A673 (cell line): Measurements from ENCODE around the gene MITF. TPM values are rescaled to one million over a fixed set of nuclear protein-coding genes. Genes with fewer than 3 reads are reported as not detected.

Experiments
- BruUV-seq: library from RNA; stranded (reverse); fragments of 400-500 nt; replicated peaks from 2 replicates; lab custom pipeline; 2021; lab: Mats Ljungman, UMichigan
- CTCF ChIA-PET: fragments of 300-600 bp; sonication (Branson Sonifier 250); formaldehyde crosslinking; loops from one replicate; lab custom pipeline; 2022; ENCODE audit warnings: antibody characterized with exemption; lab: Charles Lee
- POLR2A ChIA-PET: fragments of 300-600 bp; sonication (Branson Sonifier 250); formaldehyde crosslinking; loops from one replicate; lab custom pipeline; 2022; ENCODE audit warnings: antibody characterized with exemption; ENCODE audit not compliant: low non-redundant PET; lab: Charles Lee
- DNase-seq: peaks from one replicate; pipeline ENCODE4 v3.0.0-alpha.2; 2015; ENCODE audit warnings: low spot score
- H3K27ac ChIP-seq: fragments of 200-600 bp; sonication (generic); 2 replicates; pipeline ENCODE4 v1.5.1; 2016; ENCODE audit warnings: mixed run types, low read depth, mild to moderate bottlenecking, mixed read lengths, antibody characterized with exemption, low read length; ENCODE audit not compliant: poor library complexity, severe bottlenecking
- H3K27me3 ChIP-seq: fragments of 200-600 bp; sonication (generic); replicated peaks from 2 replicates; pipeline ENCODE4 v1.6.1; 2017; ENCODE audit warnings: mixed run types, low read depth, mild to moderate bottlenecking, mixed read lengths, antibody characterized with exemption, low read length; ENCODE audit not compliant: insufficient read depth, poor library complexity
- H3K36me3 ChIP-seq: fragments of 200-600 bp; sonication (generic); 2 replicates; pipeline ENCODE4 v1.6.1; 2016; ENCODE audit warnings: mixed run types, mild to moderate bottlenecking, mixed read lengths, antibody characterized with exemption, low read length; ENCODE audit not compliant: insufficient read depth, poor library complexity, severe bottlenecking
- H3K4me1 ChIP-seq: fragments of 200-600 bp; sonication (generic); 2 replicates; pipeline ENCODE4 v1.6.1; 2017; ENCODE audit warnings: mixed run types, mild to moderate bottlenecking, mixed read lengths, antibody characterized with exemption, low read length; ENCODE audit not compliant: insufficient read depth, poor library complexity, severe bottlenecking
- H3K4me3 ChIP-seq: fragments of 200-600 bp; sonication (generic); 2 replicates; pipeline ENCODE4 v1.5.1; 2016; ENCODE audit warnings: low read depth, mixed run types, mild to moderate bottlenecking, mixed read lengths, low read length; ENCODE audit not compliant: poor library complexity, severe bottlenecking
- H3K9me3 ChIP-seq: fragments of 200-600 bp; sonication (generic); 2 replicates; pipeline ENCODE4 v1.6.1; 2016; ENCODE audit warnings: mixed run types, low read depth, mild to moderate bottlenecking, mixed read lengths, antibody characterized with exemption, low read length; ENCODE audit not compliant: poor library complexity, severe bottlenecking
- EZH2 ChIP-seq: fragments of 200-600 bp; sonication (generic); IDR thresholded peaks from 2 replicates; pipeline ENCODE4 v1.6.1; 2017; ENCODE audit warnings: borderline replicate concordance, low read depth, mild to moderate bottlenecking, mixed read lengths, antibody characterized with exemption, low read length; ENCODE audit not compliant: poor library complexity, severe bottlenecking
- intact Hi-C: fragments of 100-400 bp; cut with micrococcal nuclease; formaldehyde crosslinking; loops from one replicate; pipeline ENCODE4 v1.10.0; 2022; ENCODE audit not compliant: unreplicated experiment
- total RNA-seq: library from RNA; stranded (reverse); gene quantifications from 2 replicates; pipeline ENCODE4 v1.2.3, GENCODE V29; 2021
- TF ChIP-seq, protein P1 (sequence below): fragments of 300-800, 200-600 bp; sonication (generic); conservative IDR thresholded peaks from 2 replicates; pipeline ENCODE4 v1.5.1; 2017; ENCODE audit warnings: low read depth, mild to moderate bottlenecking, antibody characterized with exemption, low read length, moderate library complexity, mixed read lengths

MITF gene
- total RNA-seq, 1 experiment from 2014 or later: 0.52 TPM

DNA sequence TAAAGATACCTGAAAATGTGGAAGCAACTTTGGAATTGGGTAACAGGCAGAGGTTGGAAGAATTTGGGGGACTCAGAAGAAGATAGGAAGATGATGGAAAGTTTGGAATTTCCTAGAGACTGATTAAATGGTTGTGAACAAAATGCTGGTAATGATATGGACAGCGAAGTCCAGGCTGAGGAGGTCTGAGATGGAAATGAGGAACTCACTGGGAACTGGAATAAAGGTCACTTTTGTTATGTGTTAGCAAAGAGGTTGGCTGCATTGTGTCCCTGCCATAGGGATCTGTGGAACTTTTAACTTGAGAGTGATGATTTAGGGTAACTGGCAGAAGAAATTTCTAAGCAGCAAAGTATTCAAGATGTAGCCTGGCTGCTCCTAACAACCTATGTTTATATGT is 13.0 kb downstream of the MITF start:
- Histone ChIP-seq H3K27me3 (no peaks in the 10 kb centered on the region), H3K4me3 (no peak overlapping the region), H3K36me3 (no peaks in the 10 kb centered on the region), H3K27ac (no peak overlapping the region), H3K4me1 (no peaks in the 10 kb centered on the region), H3K9me3 (no peaks in the 10 kb centered on the region)
- ChIA-PET POLR2A (no interaction called here), CTCF (no interaction called here)
- BruUV-seq: no TSS peak
- TF ChIP-seq, protein P1, sequence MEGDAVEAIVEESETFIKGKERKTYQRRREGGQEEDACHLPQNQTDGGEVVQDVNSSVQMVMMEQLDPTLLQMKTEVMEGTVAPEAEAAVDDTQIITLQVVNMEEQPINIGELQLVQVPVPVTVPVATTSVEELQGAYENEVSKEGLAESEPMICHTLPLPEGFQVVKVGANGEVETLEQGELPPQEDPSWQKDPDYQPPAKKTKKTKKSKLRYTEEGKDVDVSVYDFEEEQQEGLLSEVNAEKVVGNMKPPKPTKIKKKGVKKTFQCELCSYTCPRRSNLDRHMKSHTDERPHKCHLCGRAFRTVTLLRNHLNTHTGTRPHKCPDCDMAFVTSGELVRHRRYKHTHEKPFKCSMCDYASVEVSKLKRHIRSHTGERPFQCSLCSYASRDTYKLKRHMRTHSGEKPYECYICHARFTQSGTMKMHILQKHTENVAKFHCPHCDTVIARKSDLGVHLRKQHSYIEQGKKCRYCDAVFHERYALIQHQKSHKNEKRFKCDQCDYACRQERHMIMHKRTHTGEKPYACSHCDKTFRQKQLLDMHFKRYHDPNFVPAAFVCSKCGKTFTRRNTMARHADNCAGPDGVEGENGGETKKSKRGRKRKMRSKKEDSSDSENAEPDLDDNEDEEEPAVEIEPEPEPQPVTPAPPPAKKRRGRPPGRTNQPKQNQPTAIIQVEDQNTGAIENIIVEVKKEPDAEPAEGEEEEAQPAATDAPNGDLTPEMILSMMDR: no peak
- intact Hi-C loops: no loop called here
- DNase-seq: no peak

DNA sequence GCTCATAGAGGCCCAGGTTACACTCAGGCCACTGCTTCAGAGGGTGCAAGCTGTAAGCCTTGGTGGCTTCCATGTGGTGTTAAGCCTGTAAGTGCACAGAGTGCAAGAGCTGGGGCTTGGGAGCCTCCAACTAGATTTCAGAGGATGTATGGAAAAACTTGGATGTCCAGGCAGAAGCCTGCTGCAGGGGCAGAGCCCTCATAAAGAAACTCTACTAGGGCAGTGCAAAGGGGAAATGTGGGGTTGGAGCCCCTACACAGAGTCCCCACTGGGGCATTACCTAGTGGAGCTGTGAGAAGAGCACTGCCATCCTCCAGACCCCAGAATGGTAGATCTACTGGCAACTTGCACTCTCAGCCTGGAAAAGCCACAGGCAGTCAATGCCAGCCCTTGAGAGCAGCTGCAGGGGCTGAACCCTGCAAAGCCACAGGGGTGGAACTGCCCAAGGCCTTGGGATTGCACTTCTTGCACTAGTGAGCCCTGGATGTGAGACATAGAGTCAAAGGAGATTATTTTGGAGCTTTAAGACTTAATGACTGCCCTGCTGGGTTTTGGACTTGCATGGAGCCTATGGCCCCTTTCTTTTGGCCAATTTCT is 14.0 kb downstream of the MITF start:
- Histone ChIP-seq H3K4me3 (no peak overlapping the region), H3K9me3 (no peaks in the 10 kb centered on the region), H3K36me3 (no peaks in the 10 kb centered on the region), H3K27me3 (no peaks in the 10 kb centered on the region), H3K4me1 (no peaks in the 10 kb centered on the region), H3K27ac (no peak overlapping the region)
- intact Hi-C loops: no loop called here
- ChIA-PET CTCF (no interaction called here), POLR2A (no interaction called here)
- BruUV-seq: no TSS peak
- TF ChIP-seq EZH2: no peak
- TF ChIP-seq, protein P1: no peak
- no peak for DNase-seq

DNA sequence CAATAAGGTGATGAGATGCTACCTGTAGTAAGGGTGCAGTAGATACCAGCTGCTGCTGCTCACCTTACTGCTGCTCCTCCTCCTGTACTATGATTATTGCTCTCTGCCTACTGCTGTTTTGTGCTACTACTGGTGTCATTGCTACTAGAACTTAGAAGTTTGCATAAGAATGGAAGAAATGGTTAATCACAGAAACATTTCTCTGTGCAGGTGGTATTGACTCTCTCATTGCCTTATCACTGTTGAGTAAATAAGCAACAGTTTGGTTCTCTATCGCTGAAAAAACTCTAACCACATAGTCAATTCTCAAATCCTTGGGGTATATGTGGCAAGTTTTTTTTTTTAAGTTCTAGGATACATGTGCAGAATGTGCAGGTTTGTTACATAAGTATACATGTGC is 16.5 kb downstream of the MITF start:
- CTCF ChIA-PET: no interaction called here
- Histone ChIP-seq H3K4me1 (no peaks in the 10 kb centered on the region), H3K27me3 (no peaks in the 10 kb centered on the region), H3K4me3 (no peak overlapping the region), H3K36me3 (no peaks in the 10 kb centered on the region), H3K9me3 (no peaks in the 10 kb centered on the region), H3K27ac (no peak overlapping the region)
- no peak for DNase-seq
- POLR2A ChIA-PET: no interaction called here
- no TSS peak for BruUV-seq
- intact Hi-C loops: no loop called here
- TF ChIP-seq, protein P1: no peak
- no peak for TF ChIP-seq EZH2
